IMR-90 (cell line): ENCODE measurements around the gene RBKS. TPM values are rescaled to one million over a fixed set of nuclear protein-coding genes. Genes with fewer than 3 reads are reported as not detected.

ENCODE experiments used
- ATAC-seq: fragments of 200-7000 bp; cut with Tn5 transposase; 2 replicates; pipeline ENCODE4 v1.9.1; 2020; ENCODE audit warnings: low read depth, mild to moderate bottlenecking, moderate library complexity
- BruUV-seq: library from RNA; stranded (reverse); fragments of 400-500 nt; replicated peaks from 2 replicates; lab custom pipeline; 2021; lab: Mats Ljungman, UMichigan
- CTCF ChIA-PET: fragments of 300-600 bp; formaldehyde crosslinking; extraction: SDS; loops from one replicate; lab custom pipeline; 2021; ENCODE audit warnings: antibody characterized with exemption; lab: Yijun Ruan, JAX
- POLR2A ChIA-PET: fragments of 300-600 bp; sonication (Branson Sonifier 250); formaldehyde crosslinking; loops from one replicate; lab custom pipeline; 2022; ENCODE audit warnings: antibody characterized with exemption; ENCODE audit not compliant: unreplicated experiment; lab: Charles Lee
- DNase-seq: peaks from one replicate; pipeline ENCODE4 v3.0.0; 2013
- H2AFZ ChIP-seq: replicated peaks from 2 replicates; pipeline ENCODE3; 2013; ENCODE audit warnings: low read length, mild to moderate bottlenecking; ENCODE audit not compliant: poor library complexity
- H2AK5ac ChIP-seq: 2 replicates; pipeline ENCODE4 v1.6.1; 2013; ENCODE audit warnings: low read depth, low read length, inconsistent platforms
- H2AK9ac ChIP-seq: replicated peaks from 2 replicates; pipeline ENCODE3; 2013; ENCODE audit warnings: mild to moderate bottlenecking, low read depth, low read length, moderate library complexity; ENCODE audit not compliant: poor library complexity
- H2BK120ac ChIP-seq: 2 replicates; pipeline ENCODE4 v1.6.1; 2013; ENCODE audit warnings: low read depth, low read length, inconsistent platforms
- H2BK15ac ChIP-seq: 3 replicates; pipeline ENCODE4 v1.6.1; 2013; ENCODE audit warnings: low read depth, low read length, inconsistent platforms
- H2BK20ac ChIP-seq: 2 replicates; pipeline ENCODE4 v1.6.1; 2013; ENCODE audit warnings: low read depth, mild to moderate bottlenecking, inconsistent platforms, low read length, moderate library complexity
- H2BK5ac ChIP-seq: 2 replicates; pipeline ENCODE4 v1.6.1; 2013; ENCODE audit warnings: mild to moderate bottlenecking, low read depth, low read length, inconsistent platforms; ENCODE audit not compliant: poor library complexity, severe bottlenecking
- H3K14ac ChIP-seq: replicated peaks from 2 replicates; pipeline ENCODE4 v1.6.1; 2013; ENCODE audit warnings: low read depth, low read length, inconsistent platforms
- H3K18ac ChIP-seq: 2 replicates; pipeline ENCODE4 v1.6.1; 2013; ENCODE audit warnings: low read depth, low read length, control low read depth
- H3K23ac ChIP-seq: 2 replicates; pipeline ENCODE4 v1.6.1; 2013; ENCODE audit warnings: low read depth, low read length, inconsistent platforms
- H3K27ac ChIP-seq: 2 replicates; pipeline ENCODE4 v1.5.1; 2013; ENCODE audit warnings: mild to moderate bottlenecking, control low read depth, low read length; ENCODE audit not compliant: insufficient read depth
- H3K27me3 ChIP-seq: 2 replicates; pipeline ENCODE4 v1.6.1; 2013; ENCODE audit warnings: low read length; ENCODE audit not compliant: control insufficient read depth, insufficient read depth
- H3K36me3 ChIP-seq: 2 replicates; pipeline ENCODE4 v1.6.1; 2013; ENCODE audit warnings: low read length, mixed read lengths; ENCODE audit not compliant: control insufficient read depth, insufficient read depth
- H3K4ac ChIP-seq: 2 replicates; pipeline ENCODE4 v1.6.1; 2013; ENCODE audit warnings: low read depth, low read length, inconsistent platforms
- H3K4me1 ChIP-seq: 2 replicates; pipeline ENCODE4 v1.6.1; 2013; ENCODE audit warnings: low read length, mixed read lengths; ENCODE audit not compliant: control insufficient read depth, insufficient read depth
- H3K4me2 ChIP-seq: 2 replicates; pipeline ENCODE4 v1.6.1; 2013; ENCODE audit warnings: low read depth, mild to moderate bottlenecking, control low read depth, low read length, moderate library complexity
- H3K4me3 ChIP-seq: 2 replicates; pipeline ENCODE4 v1.5.1; 2013; ENCODE audit warnings: low read depth, mild to moderate bottlenecking, control low read depth, low read length, moderate library complexity; ENCODE audit not compliant: insufficient read depth
- H3K56ac ChIP-seq: 2 replicates; pipeline ENCODE4 v1.6.1; 2013; ENCODE audit warnings: low read length, inconsistent platforms; ENCODE audit not compliant: insufficient read depth; ENCODE audit errors: extremely low read depth
- H3K79me1 ChIP-seq, 2 experiments: 2 replicates each; pipeline ENCODE4 v1.6.1; 2013; ENCODE audit warnings: low read length in 2 of 2, inconsistent platforms in 1 of 2, low read depth in 1 of 2
- H3K9ac ChIP-seq: 2 replicates; pipeline ENCODE4 v1.6.1; 2013; ENCODE audit warnings: low read depth, low read length, control low read depth
- H3K9me1 ChIP-seq: 2 replicates; pipeline ENCODE4 v1.6.1; 2013; ENCODE audit warnings: low read length, inconsistent platforms; ENCODE audit not compliant: insufficient read depth
- H3K9me3 ChIP-seq: 2 replicates; pipeline ENCODE4 v1.6.1; 2013; ENCODE audit warnings: low read length; ENCODE audit not compliant: control insufficient read depth, insufficient read depth
- H4K20me1 ChIP-seq: 2 replicates; pipeline ENCODE4 v1.6.1; 2013; ENCODE audit warnings: low read length, inconsistent platforms; ENCODE audit not compliant: insufficient read depth
- H4K5ac ChIP-seq: 2 replicates; pipeline ENCODE4 v1.6.1; 2013; ENCODE audit warnings: mild to moderate bottlenecking, low read depth, low read length, control low read depth
- H4K8ac ChIP-seq, 2 experiments: 2 replicates each; pipeline ENCODE4 v1.6.1; 2013; ENCODE audit warnings: low read depth in 2 of 2, low read length in 2 of 2, control low read depth in 1 of 2, inconsistent platforms in 1 of 2
- H4K91ac ChIP-seq: 2 replicates; pipeline ENCODE4 v1.6.1; 2013; ENCODE audit warnings: low read depth, low read length, inconsistent platforms; ENCODE audit not compliant: insufficient read depth
- BHLHE40 ChIP-seq: fragments of 150-350 bp; IDR thresholded peaks from 2 replicates; pipeline ENCODE4 v1.6.1; 2016; ENCODE audit warnings: mild to moderate bottlenecking, low read depth, low read length
- CEBPB ChIP-seq: IDR thresholded peaks from 2 replicates; pipeline ENCODE4 v1.6.1; 2012; ENCODE audit warnings: low read depth, low read length, improper control_type of control experiment
- CHD1 ChIP-seq: IDR thresholded peaks from 2 replicates; pipeline ENCODE4 v1.6.1; 2012; ENCODE audit warnings: low read depth, low read length, improper control_type of control experiment
- CTCF ChIP-seq: conservative IDR thresholded peaks from 2 replicates; pipeline ENCODE4 v1.5.1; 2012; ENCODE audit warnings: mild to moderate bottlenecking, low read depth, low read length, improper control_type of control experiment
- ELK1 ChIP-seq: fragments of 150-350 bp; IDR thresholded peaks from 2 replicates; pipeline ENCODE4 v1.6.1; 2016; ENCODE audit warnings: low read depth, mild to moderate bottlenecking, low read length, moderate library complexity, borderline replicate concordance
- FOS ChIP-seq: fragments of 150-350 bp; IDR thresholded peaks from 2 replicates; pipeline ENCODE4 v1.6.1; 2016; ENCODE audit warnings: low read depth, low read length
- MAFK ChIP-seq: IDR thresholded peaks from 2 replicates; pipeline ENCODE4 v1.6.1; 2012; ENCODE audit warnings: low read depth, low read length, improper control_type of control experiment
- MAZ ChIP-seq: IDR thresholded peaks from 2 replicates; pipeline ENCODE4 v1.6.1; 2012; ENCODE audit warnings: low read depth, mild to moderate bottlenecking, low read length, improper control_type of control experiment, moderate library complexity, borderline replicate concordance
- MXI1 ChIP-seq: IDR thresholded peaks from 2 replicates; pipeline ENCODE4 v1.6.1; 2012; ENCODE audit warnings: low read depth, mild to moderate bottlenecking, low read length, moderate library complexity, borderline replicate concordance
- NFE2L2 ChIP-seq: fragments of 150-350 bp; IDR thresholded peaks from 2 replicates; pipeline ENCODE4 v1.6.1; 2016; ENCODE audit warnings: low read depth, mild to moderate bottlenecking, low read length
- POLR2A ChIP-seq: IDR thresholded peaks from 2 replicates; pipeline ENCODE4 v1.6.1; 2012; ENCODE audit warnings: mild to moderate bottlenecking, low read depth, low read length
- RAD21 ChIP-seq: IDR thresholded peaks from 2 replicates; pipeline ENCODE4 v1.6.1; 2012; ENCODE audit warnings: low read length, improper control_type of control experiment
- RCOR1 ChIP-seq: IDR thresholded peaks from 2 replicates; pipeline ENCODE4 v1.6.1; 2012; ENCODE audit warnings: mild to moderate bottlenecking, low read length, improper control_type of control experiment; ENCODE audit not compliant: insufficient replicate concordance
- RFX5 ChIP-seq: IDR thresholded peaks from 2 replicates; pipeline ENCODE4 v1.8.0; 2012; ENCODE audit warnings: low read depth, mild to moderate bottlenecking, low read length, moderate library complexity
- SMC3 ChIP-seq: fragments of 150-350 bp; IDR thresholded peaks from 2 replicates; pipeline ENCODE4 v1.6.1; 2016; ENCODE audit warnings: low read depth, mild to moderate bottlenecking, antibody characterized with exemption, low read length, moderate library complexity
- USF2 ChIP-seq: fragments of 150-350 bp; IDR thresholded peaks from 2 replicates; pipeline ENCODE4 v1.6.1; 2017; ENCODE audit warnings: mild to moderate bottlenecking, antibody characterized with exemption, low read length, low read depth
- WGBS, 2 experiments: methylation state at CpG; one replicate each; pipeline versions ENCODE4 v1.1.5 to v1.1.7; 2013; ENCODE audit warnings: missing lambda C conversion rate in 2 of 2; ENCODE audit not compliant: insufficient read length in 1 of 2; ENCODE audit errors: extremely low coverage in 2 of 2; 5-methylcytosine and 5-hydroxymethylcytosine counted together
- dilution Hi-C: fragments of 300-500 bp; cut with HindIII; formaldehyde crosslinking; loops from one replicate; pipeline ENCODE4 v1.14.3; 2018; ENCODE audit warnings: low sequenced_read_pairs; ENCODE audit not compliant: unreplicated experiment
- in situ Hi-C: fragments of 300-500 bp; cut with MboI; formaldehyde crosslinking; loops from 3 replicates; pipeline ENCODE4 v1.14.3; 2019; ENCODE audit warnings: low sequenced_read_pairs, inconsistent platforms, mixed read lengths
- intact Hi-C: fragments of 100-400 bp; cut with micrococcal nuclease; formaldehyde crosslinking; loops from 2 replicates; pipeline ENCODE4 v1.10.0; 2022
- polyA plus RNA-seq, 3 experiments: library from polyadenylated mRNA; depleted of rRNA; stranded (reverse); fragments of >200 nt; gene quantifications; 2 replicates each; pipeline ENCODE4 v1.2.3, GENCODE V29; 2012; ENCODE audit warnings: low replicate concordance in 1 of 3
- total RNA-seq: library from RNA; depleted of rRNA; stranded (reverse); fragments of >200 nt; gene quantifications from 2 replicates; pipeline ENCODE4 v1.2.3, GENCODE V29; 2012

Gene RBKS
- total and polyA plus RNA-seq, 2 of the 4 experiments (the other 2 are of a cell fraction): 1.1 to 1.4 TPM

DNA sequence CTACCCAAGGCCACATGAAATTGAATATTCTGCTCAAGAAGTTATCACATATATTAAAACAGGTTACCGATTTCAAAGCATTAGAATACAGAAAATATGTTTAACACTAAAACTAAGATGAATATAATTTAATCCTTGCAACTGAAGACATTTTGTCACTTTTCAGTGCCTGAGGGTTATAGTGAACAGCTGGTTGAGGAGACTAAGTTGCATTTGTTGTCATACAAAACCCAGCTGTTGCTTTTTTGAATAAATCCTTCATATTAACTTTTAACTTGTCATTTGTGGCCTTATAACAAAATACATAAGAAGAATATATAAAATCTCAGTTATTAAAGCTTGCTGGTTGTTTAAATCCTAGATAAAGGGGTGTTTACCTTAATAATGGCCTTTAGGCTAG lies 37.5 kb downstream of the RBKS start:
- WGBS, 2 experiments: no CpG with 5 or more reads among the region's 1 CpG

More for the DNA sequence above, 37.5 kb downstream of the RBKS start:
- Histone ChIP-seq H3K4me1 (peaks cover 12% of the 10 kb centered on the region), H3K9ac (no peak overlapping the region), H2BK15ac (peak overlapping the region; percentile 38; the same call in 1 of the 3 replicates), H2AFZ (no peak overlapping the region), H3K9me3 (no peaks in the 10 kb centered on the region), H2AK5ac (no peak overlapping the region), H3K23ac (no peak overlapping the region), H2BK5ac (no peak overlapping the region), H4K8ac (no peak overlapping the region), H4K5ac (no peak overlapping the region), H3K18ac (no peak overlapping the region), H3K79me1 (0 out of 4 replicates have a peak, but pooled peaks cover 0 to 3% of the 10 kb centered on the region in 2 experiments), H3K27ac (no peak overlapping the region), H3K4me3 (no peak overlapping the region), H2BK20ac (peak overlapping the region; percentile 44; the same call in 1 of the 2 replicates), H4K20me1 (no peaks in the 10 kb centered on the region), H3K4me2 (no peak overlapping the region), H2BK120ac (no peak overlapping the region), H3K27me3 (no peaks in the 10 kb centered on the region), H2AK9ac (no peak overlapping the region), H3K4ac (0 out of 2 replicates have a peak overlapping the region, but pooled peaks have one; percentile 13), H4K91ac (no peak overlapping the region), H3K36me3 (no peaks in the 10 kb centered on the region), H3K14ac (no peak overlapping the region), H3K56ac (no peak overlapping the region), H3K9me1 (peaks cover 7% of the 10 kb centered on the region)
- CTCF ChIA-PET: no interaction called here
- dilution Hi-C loops (no loop called here), in situ Hi-C loops (no loop called here), intact Hi-C loops (no loop called here)
- BruUV-seq: no TSS peak
- ATAC-seq: no peak
- POLR2A ChIA-PET: no interaction called here
- no peak for DNase-seq
- TF ChIP-seq USF2: no peak
- TF ChIP-seq ELK1: no peak
- no peak for TF ChIP-seq POLR2A
- TF ChIP-seq RCOR1: no peak
- no peak for TF ChIP-seq CEBPB
- no peak for TF ChIP-seq NFE2L2
- TF ChIP-seq MAZ: no peak
- TF ChIP-seq MAFK: no peak
- no peak for TF ChIP-seq RFX5
- TF ChIP-seq RAD21: no peak
- no peak for TF ChIP-seq CTCF
- TF ChIP-seq CHD1: no peak
- TF ChIP-seq MXI1: no peak
- no peak for TF ChIP-seq SMC3
- no peak for TF ChIP-seq BHLHE40
- TF ChIP-seq FOS: no peak
